Panc1 (cell line): ENCODE data around the gene RALA. TPM values are rescaled to one million over a fixed set of nuclear protein-coding genes. Genes with fewer than 3 reads are reported as not detected.
"Not testable (repeated sequence)": the region's sequence is repeated elsewhere in the genome, so short reads cannot be mapped to it uniquely, and the experiment has no call there.

ENCODE experiments used
- ATAC-seq: fragments of 200-7000 bp; cut with Tn5 transposase; 2 replicates; pipeline ENCODE4 v1.9.1; 2020; ENCODE audit warnings: mild to moderate bottlenecking, moderate library complexity
- BruUV-seq: library from RNA; stranded (reverse); fragments of 400-500 nt; replicated peaks from 2 replicates; lab custom pipeline; 2021; lab: Mats Ljungman, UMichigan
- CTCF ChIA-PET: fragments of 300-600 bp; sonication (Branson Sonifier 250); formaldehyde crosslinking; loops from one replicate; lab custom pipeline; 2022; ENCODE audit warnings: antibody characterized with exemption; lab: Charles Lee
- POLR2A ChIA-PET: fragments of 300-600 bp; sonication (Branson Sonifier 250); formaldehyde crosslinking; loops from one replicate; lab custom pipeline; 2022; ENCODE audit warnings: antibody characterized with exemption; lab: Charles Lee
- DNase-seq: peaks from one replicate; pipeline ENCODE4 v3.0.0-alpha.2; 2010; ENCODE audit warnings: low read depth, low spot score
- H3K27ac ChIP-seq: 2 replicates; pipeline ENCODE4 v1.5.1; 2011; ENCODE audit warnings: mild to moderate bottlenecking, low read length, inconsistent platforms
- H3K27me3 ChIP-seq: fragments of 200-500 bp; sonication (Bioruptor generic); 2 replicates; pipeline ENCODE4 v1.6.0; 2014; ENCODE audit warnings: low read length, inconsistent platforms; ENCODE audit not compliant: control insufficient read depth, insufficient read depth
- H3K36me3 ChIP-seq: fragments of 200-500 bp; sonication (Bioruptor generic); 2 replicates; pipeline ENCODE4 v1.5.1; 2014; ENCODE audit warnings: inconsistent platforms, mild to moderate bottlenecking, low read length, moderate library complexity; ENCODE audit not compliant: control insufficient read depth, insufficient read depth
- H3K4me1 ChIP-seq: 2 replicates; pipeline ENCODE4 v1.5.1; 2011; ENCODE audit warnings: inconsistent platforms, mild to moderate bottlenecking, low read length, moderate library complexity; ENCODE audit not compliant: control insufficient read depth, insufficient read depth
- H3K4me3 ChIP-seq, 2 experiments: 2 replicates each; pipeline ENCODE4 v1.5.1; 2011 to 2012; ENCODE audit warnings: low read depth in 2 of 2, low read length in 2 of 2, mild to moderate bottlenecking in 2 of 2, inconsistent platforms in 1 of 2, moderate library complexity in 1 of 2
- H3K9me3 ChIP-seq: fragments of 200-500 bp; sonication (Bioruptor generic); 2 replicates; pipeline ENCODE4 v1.5.1; 2014; ENCODE audit warnings: low read depth, mild to moderate bottlenecking, inconsistent platforms, low read length, moderate library complexity; ENCODE audit not compliant: control insufficient read depth, insufficient read depth
- CTCF ChIP-seq: fragments of 450-650 bp; IDR thresholded peaks from 2 replicates; pipeline ENCODE4 v1.5.1; 2017; ENCODE audit warnings: mild to moderate bottlenecking
- POLR2AphosphoS5 ChIP-seq: IDR thresholded peaks from 2 replicates; pipeline ENCODE4 v1.6.1; 2012; ENCODE audit warnings: mild to moderate bottlenecking, low read depth, low read length, moderate library complexity
- REST ChIP-seq, 2 experiments: IDR thresholded peaks; 2 replicates each; pipeline ENCODE4 v1.6.1; 2011 to 2012; ENCODE audit warnings: low read depth in 2 of 2, control low read depth in 1 of 2, low read length in 1 of 2, mild to moderate bottlenecking in 1 of 2, moderate library complexity in 1 of 2; ENCODE audit not compliant: insufficient read depth in 1 of 2
- SIN3A ChIP-seq: IDR thresholded peaks from 2 replicates; pipeline ENCODE4 v1.6.1; 2012; ENCODE audit warnings: low read depth, mild to moderate bottlenecking, low read length, moderate library complexity, borderline replicate concordance; ENCODE audit not compliant: insufficient read depth
- TCF7L2 ChIP-seq: IDR thresholded peaks from 2 replicates; pipeline ENCODE4 v1.6.1; 2011; ENCODE audit warnings: mild to moderate bottlenecking, low read depth, low read length, inconsistent platforms
- in situ Hi-C: cut with HindIII; loops from 2 replicates; pipeline ENCODE4 v1.10.0; 2016; ENCODE audit warnings: low sequenced_read_pairs, low pct_unique_long_range_greater_than_20kb
- intact Hi-C: fragments of 100-400 bp; cut with micrococcal nuclease; formaldehyde crosslinking; loops from one replicate; pipeline ENCODE4 v1.10.0; 2022; ENCODE audit not compliant: unreplicated experiment
- total RNA-seq: library from RNA; stranded (reverse); gene quantifications from one replicate; pipeline ENCODE4 v1.2.1, GENCODE V29; 2021; ENCODE audit not compliant: unreplicated experiment

The RALA gene
- total RNA-seq, 1 experiment from 2014 or later, result 34.3 TPM

- no TSS peak for BruUV-seq
- Histone ChIP-seq H3K4me1 (no peaks in the 10 kb centered on the region), H3K4me3 (no peak overlapping the region), H3K27ac (no peak overlapping the region), H3K27me3 (no peaks in the 10 kb centered on the region), H3K9me3 (no peaks in the 10 kb centered on the region), H3K36me3 (no peaks in the 10 kb centered on the region)
- in situ Hi-C loops, result no loop called here
- intact Hi-C loops, result no loop called here
- no peak for TF ChIP-seq CTCF
- no peak for TF ChIP-seq SIN3A
- TF ChIP-seq POLR2AphosphoS5, result no peak
- TF ChIP-seq REST (IDR thresholded peaks at IDR 0.05; ENCODE audit: insufficient read depth in 1 of 2, low read depth in 2 of 2, low read length in 1 of 2), result no peak
- no peak for TF ChIP-seq TCF7L2
- no peak for DNase-seq
- no peak for ATAC-seq
- ChIA-PET POLR2A (no interaction called here), CTCF (interaction anchor here (0.7 kb wide), 3 partner anchors 30 to 157 kb away, joined by 4 to 6 read pairs (median 5); no protein-coding TSS in a partner anchor)
Observed at GRCh38 chr7:39688611-39689480, 65.5 kb downstream of the RALA start.

GRCh38 chr7:39691821-39692220 lies 68.4 kb downstream of the RALA start:
- Histone ChIP-seq H3K27ac (no peak overlapping the region), H3K36me3 (no peaks in the 10 kb centered on the region), H3K4me3 (no peak overlapping the region), H3K27me3 (no peaks in the 10 kb centered on the region), H3K4me1 (no peaks in the 10 kb centered on the region), H3K9me3 (no peaks in the 10 kb centered on the region)
- ATAC-seq (no peak), DNase-seq (no peak)
- no TSS peak for BruUV-seq
- ChIA-PET POLR2A (no interaction called here), CTCF (no interaction called here)
- intact Hi-C loops (no loop called here), in situ Hi-C loops (no loop called here)
- TF ChIP-seq SIN3A (no peak), REST (IDR thresholded peaks at IDR 0.05; ENCODE audit: insufficient read depth in 1 of 2, low read depth in 2 of 2, low read length in 1 of 2) (no peak), POLR2AphosphoS5 (no peak), TCF7L2 (no peak), CTCF (no peak)

- in situ Hi-C loops, POLR2A ChIA-PET, DNase-seq, H3K27ac ChIP-seq, H3K36me3 ChIP-seq, H3K4me1 ChIP-seq, H3K4me3 ChIP-seq, H3K27me3 ChIP-seq, intact Hi-C loops, ATAC-seq, CTCF ChIA-PET, H3K9me3 ChIP-seq, BruUV-seq: not testable (repeated sequence)
Observed at GRCh38 chr7:39693086-39693485, 69.7 kb downstream of the RALA start.
